OCI-LY3 (cell line): ENCODE data around the gene OSBPL9.

Experiments
- H2AFZ ChIP-seq: fragments of 200-600, 300-600 bp; shearing (Covaris generic); 2 replicates; pipeline ENCODE4 v1.6.0; 2014; ENCODE audit warnings: antibody characterized with exemption, low read depth, low read length
- H3K27ac ChIP-seq: fragments of 200-600, 300-600 bp; sonication (generic); 2 replicates; pipeline ENCODE4 v1.5.1; 2014; ENCODE audit warnings: mild to moderate bottlenecking, low read length, moderate library complexity, mixed read lengths
- H3K27me3 ChIP-seq: fragments of 200-600, 300-600 bp; sonication (generic); 2 replicates; pipeline ENCODE4 v1.6.1; 2014; ENCODE audit warnings: low read depth, low read length, mixed read lengths
- H3K36me3 ChIP-seq: fragments of 200-600, 300-600 bp; sonication (generic); replicated peaks from 2 replicates; pipeline ENCODE3; 2014; ENCODE audit warnings: low read depth, low read length, mixed read lengths
- H3K4me1 ChIP-seq: fragments of 300-600, 200-600 bp; sonication (generic); 2 replicates; pipeline ENCODE4 v1.6.1; 2014; ENCODE audit warnings: low read length, mixed read lengths
- H3K4me2 ChIP-seq: fragments of 200-600, 300-600 bp; sonication (generic); 2 replicates; pipeline ENCODE4 v1.6.1; 2014; ENCODE audit warnings: low read length, mixed read lengths
- H3K4me3 ChIP-seq: fragments of 300-600, 200-600 bp; sonication (generic); 2 replicates; pipeline ENCODE4 v1.5.1; 2014; ENCODE audit warnings: antibody characterized with exemption, mild to moderate bottlenecking, low read length, moderate library complexity
- H3K79me2 ChIP-seq: fragments of 300-600, 200-600 bp; shearing (Covaris generic); 2 replicates; pipeline ENCODE4 v1.6.1; 2014; ENCODE audit warnings: mild to moderate bottlenecking, low read length, mixed read lengths
- H3K9ac ChIP-seq: fragments of 300-600, 200-600 bp; shearing (Covaris generic); 2 replicates; pipeline ENCODE4 v1.6.0; 2014; ENCODE audit warnings: mild to moderate bottlenecking, low read length, moderate library complexity
- H3K9me3 ChIP-seq: fragments of 200-600, 300-600 bp; shearing (Covaris generic); 2 replicates; pipeline ENCODE4 v1.6.1; 2014; ENCODE audit warnings: low read length, mixed read lengths; ENCODE audit not compliant: insufficient read depth
- H4K20me1 ChIP-seq: fragments of 200-600, 300-600 bp; sonication (generic); 2 replicates; pipeline ENCODE4 v1.6.1; 2016; ENCODE audit warnings: low read length, mixed read lengths; ENCODE audit not compliant: insufficient read depth
- CTCF ChIP-seq: fragments of 200-600, 300-600 bp; sonication (generic); IDR thresholded peaks from 2 replicates; pipeline ENCODE4 v1.5.1; 2014; ENCODE audit warnings: antibody characterized with exemption, low read length, low read depth
- EZH2phosphoT487 ChIP-seq: fragments of 200-600 bp; shearing (Covaris generic); IDR thresholded peaks from 2 replicates; pipeline ENCODE4 v1.6.1; 2018; ENCODE audit warnings: antibody characterized with exemption, mixed run types, low read depth

OSBPL9 gene

GRCh38 chr1:51689643-51690042 lies 72.8 kb downstream of the OSBPL9 start:
- Histone ChIP-seq H2AFZ (no peak overlapping the region), H3K79me2 (no peaks in the 10 kb centered on the region), H3K9me3 (no peaks in the 10 kb centered on the region), H3K4me1 (no peaks in the 10 kb centered on the region), H3K27ac (no peak overlapping the region), H3K27me3 (no peaks in the 10 kb centered on the region), H3K4me3 (no peak overlapping the region), H3K9ac (no peak overlapping the region), H3K4me2 (no peak overlapping the region), H3K36me3 (no peaks in the 10 kb centered on the region), H4K20me1 (no peaks in the 10 kb centered on the region)
- TF ChIP-seq EZH2phosphoT487: no peak
- no peak for TF ChIP-seq CTCF

GRCh38 chr1:51690285-51690961 lies 73.5 kb downstream of the OSBPL9 start:
- no peak overlapping the region for H3K27ac ChIP-seq
- H2AFZ ChIP-seq: no peak overlapping the region

GRCh38 chr1:51691920-51692319 lies 75.0 kb downstream of the OSBPL9 start:
- H3K9me3 ChIP-seq: no peaks in the 10 kb centered on the region
- H3K36me3 ChIP-seq: no peaks in the 10 kb centered on the region
- H3K27ac ChIP-seq: no peak overlapping the region
- TF ChIP-seq CTCF (no peak), EZH2phosphoT487 (no peak)
- no peaks in the 10 kb centered on the region for H3K79me2 ChIP-seq
- no peaks in the 10 kb centered on the region for H4K20me1 ChIP-seq
- H3K9ac ChIP-seq: no peak overlapping the region
- no peaks in the 10 kb centered on the region for H3K27me3 ChIP-seq
- H2AFZ ChIP-seq: no peak overlapping the region
- H3K4me1 ChIP-seq: no peaks in the 10 kb centered on the region
- H3K4me3 ChIP-seq: no peak overlapping the region
- no peak overlapping the region for H3K4me2 ChIP-seq

More at GRCh38 chr1:51690285-51690961, 73.5 kb downstream of the OSBPL9 start:
- Histone ChIP-seq H3K4me1 (no peaks in the 10 kb centered on the region), H3K4me3 (no peak overlapping the region), H3K4me2 (no peak overlapping the region), H3K9me3 (no peaks in the 10 kb centered on the region), H3K79me2 (no peaks in the 10 kb centered on the region), H4K20me1 (no peaks in the 10 kb centered on the region), H3K27me3 (no peaks in the 10 kb centered on the region), H3K9ac (no peak overlapping the region), H3K36me3 (no peaks in the 10 kb centered on the region)
- no peak for TF ChIP-seq EZH2phosphoT487
- TF ChIP-seq CTCF: no peak

- no peaks in the 10 kb centered on the region for H3K27me3 ChIP-seq
- TF ChIP-seq CTCF (no peak), EZH2phosphoT487 (no peak)
- no peaks in the 10 kb centered on the region for H3K36me3 ChIP-seq
- no peak overlapping the region for H3K4me3 ChIP-seq
- H3K4me1 ChIP-seq: no peaks in the 10 kb centered on the region
- H3K4me2 ChIP-seq: no peak overlapping the region
- no peak overlapping the region for H2AFZ ChIP-seq
- H3K9me3 ChIP-seq: no peaks in the 10 kb centered on the region
- no peak overlapping the region for H3K27ac ChIP-seq
- H3K9ac ChIP-seq: no peak overlapping the region
- H4K20me1 ChIP-seq: no peaks in the 10 kb centered on the region
- H3K79me2 ChIP-seq: no peaks in the 10 kb centered on the region
Measured at GRCh38 chr1:51693419-51694155, 76.7 kb downstream of the OSBPL9 start.
